Measurements from ENCODE around the gene ADCY5.

DNA sequence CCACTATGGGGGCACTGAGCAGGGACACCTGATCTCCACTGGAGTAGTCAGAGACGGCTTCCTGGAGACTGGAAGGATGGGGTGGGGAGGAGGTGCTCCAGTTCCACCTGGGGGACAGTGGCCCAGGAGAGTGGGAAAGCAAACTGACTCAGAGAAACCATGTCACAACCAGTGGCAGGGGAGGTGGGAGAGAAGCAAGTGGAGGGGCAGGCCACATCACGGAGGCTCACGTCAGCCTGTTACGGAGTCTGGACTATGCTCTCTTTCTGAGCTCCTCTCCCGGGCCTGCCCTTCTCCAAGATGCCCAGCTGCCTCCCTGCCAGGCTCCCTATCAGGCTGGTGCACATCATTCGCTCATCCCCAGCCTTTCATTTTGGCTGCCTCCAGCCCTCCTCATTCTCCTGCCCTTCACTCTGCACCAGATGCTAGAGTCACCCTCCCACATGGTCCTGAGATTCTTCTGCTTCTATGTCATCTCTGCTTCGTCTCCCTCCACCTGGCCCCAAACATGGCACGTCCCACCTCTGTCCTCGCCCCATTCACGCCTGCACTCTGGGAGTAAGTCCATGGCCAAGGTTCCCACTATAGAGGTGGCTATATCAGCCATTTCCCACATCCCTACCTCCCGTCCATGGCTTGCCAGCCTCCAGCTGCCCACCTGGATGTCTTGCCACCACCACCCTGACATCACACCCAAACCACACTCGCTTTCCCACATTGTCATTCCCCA lies 100.3 kb downstream of the ADCY5 start:
- TF ChIP-seq, protein P1, sequence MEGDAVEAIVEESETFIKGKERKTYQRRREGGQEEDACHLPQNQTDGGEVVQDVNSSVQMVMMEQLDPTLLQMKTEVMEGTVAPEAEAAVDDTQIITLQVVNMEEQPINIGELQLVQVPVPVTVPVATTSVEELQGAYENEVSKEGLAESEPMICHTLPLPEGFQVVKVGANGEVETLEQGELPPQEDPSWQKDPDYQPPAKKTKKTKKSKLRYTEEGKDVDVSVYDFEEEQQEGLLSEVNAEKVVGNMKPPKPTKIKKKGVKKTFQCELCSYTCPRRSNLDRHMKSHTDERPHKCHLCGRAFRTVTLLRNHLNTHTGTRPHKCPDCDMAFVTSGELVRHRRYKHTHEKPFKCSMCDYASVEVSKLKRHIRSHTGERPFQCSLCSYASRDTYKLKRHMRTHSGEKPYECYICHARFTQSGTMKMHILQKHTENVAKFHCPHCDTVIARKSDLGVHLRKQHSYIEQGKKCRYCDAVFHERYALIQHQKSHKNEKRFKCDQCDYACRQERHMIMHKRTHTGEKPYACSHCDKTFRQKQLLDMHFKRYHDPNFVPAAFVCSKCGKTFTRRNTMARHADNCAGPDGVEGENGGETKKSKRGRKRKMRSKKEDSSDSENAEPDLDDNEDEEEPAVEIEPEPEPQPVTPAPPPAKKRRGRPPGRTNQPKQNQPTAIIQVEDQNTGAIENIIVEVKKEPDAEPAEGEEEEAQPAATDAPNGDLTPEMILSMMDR (conservative IDR thresholded peaks at IDR 0.05): no peak
- TF ChIP-seq ZFX (IDR thresholded peaks at IDR 0.05): no peak
